A549 (cell line): ENCODE measurements around the gene LRRC3. TPM values are rescaled to one million over a fixed set of nuclear protein-coding genes. Genes with fewer than 3 reads are reported as not detected.

Experiments
- ATAC-seq, 2 experiments: fragments of 200-7000 bp in 1 of 2; fragments of >200 bp in 1 of 2; cut with Nextera tagmentation in 1 of 2; cut with Tn5 transposase in 1 of 2; 3 replicates each; pipeline versions ENCODE4 v1.8.0 to v1.9.1; 2018 to 2020; ENCODE audit warnings: mild to moderate bottlenecking in 1 of 2, moderate library complexity in 1 of 2
- CTCF ChIA-PET: fragments of 300-600 bp; sonication (Branson Sonifier 250); formaldehyde crosslinking; extraction: SDS; loops from one replicate; lab custom pipeline; 2021; ENCODE audit warnings: antibody characterized with exemption, inconsistent platforms; lab: Yijun Ruan, JAX
- POLR2A ChIA-PET: fragments of 350-600 bp; formaldehyde crosslinking; extraction: SDS; loops from one replicate; lab custom pipeline; 2021; ENCODE audit warnings: antibody characterized with exemption, inconsistent platforms; lab: Yijun Ruan, JAX
- DNase-seq, 2 experiments: peaks; one replicate each; pipeline versions ENCODE4 v3.0.0 to v3.0.0-alpha.2; 2011 to 2016; ENCODE audit warnings: low read depth in 1 of 2, low spot score in 1 of 2
- FAIRE-seq: peaks from 2 replicates; lab custom pipeline; 2011; peaks lifted over from hg19 to GRCh38; lab: Jason Lieb, UNC
- H3K27ac ChIP-seq, 2 experiments: fragments of >200 bp; sonication (Bioruptor Twin); formaldehyde crosslinking; 3 replicates each; pipeline ENCODE4 v1.5.1; 2016 to 2017
- H3K4me1 ChIP-seq: fragments of >200 bp; sonication (Bioruptor Twin); formaldehyde crosslinking; 3 replicates; pipeline ENCODE4 v1.6.1; 2016
- H3K4me2 ChIP-seq: fragments of >200 bp; sonication (Bioruptor Twin); formaldehyde crosslinking; 3 replicates; pipeline ENCODE4 v1.6.1; 2016
- H3K4me3 ChIP-seq: fragments of >200 bp; sonication (Bioruptor Twin); formaldehyde crosslinking; 3 replicates; pipeline ENCODE4 v1.5.1; 2016
- H3K9me3 ChIP-seq: fragments of >200 bp; sonication (Bioruptor Twin); formaldehyde crosslinking; 3 replicates; pipeline ENCODE4 v1.6.1; 2016
- BHLHE40 ChIP-seq: IDR thresholded peaks from 2 replicates; pipeline ENCODE4 v1.6.1; 2012; ENCODE audit warnings: low read depth, low read length, inconsistent platforms
- CBX8 ChIP-seq: fragments of 200-600 bp; sonication (generic); IDR thresholded peaks from 2 replicates; pipeline ENCODE4 v1.6.1; 2016
- CEBPB ChIP-seq, 2 experiments: fragments of >200 bp in 1 of 2; sonication (Bioruptor Twin) in 1 of 2; formaldehyde crosslinking in 1 of 2; IDR thresholded peaks; 2 replicates each; pipeline ENCODE4 v1.6.1; 2012 to 2016
- CHD4 ChIP-seq: fragments of 200-600 bp; sonication (generic); IDR thresholded peaks from 2 replicates; pipeline ENCODE4 v1.6.1; 2016; ENCODE audit warnings: antibody characterized with exemption, mild to moderate bottlenecking, borderline replicate concordance
- EHF ChIP-seq: fragments of 250-450 bp; sonication (Bioruptor Pico); IDR thresholded peaks from 2 replicates; pipeline ENCODE4 v1.5.0; 2020; ENCODE audit warnings: mild to moderate bottlenecking
- EP300 ChIP-seq, 2 experiments: fragments of >200 bp; sonication (Bioruptor Twin); formaldehyde crosslinking; IDR thresholded peaks; 2 replicates in 1 of 2; 3 replicates in 1 of 2; pipeline ENCODE4 v1.6.1; 2016 to 2017
- FOSB ChIP-seq: fragments of 250-450 bp; sonication (Bioruptor Pico); IDR thresholded peaks from 2 replicates; pipeline ENCODE4 v1.5.0; 2020; ENCODE audit warnings: mild to moderate bottlenecking, moderate library complexity
- HDAC2 ChIP-seq: fragments of 200-600 bp; sonication (generic); IDR thresholded peaks from 2 replicates; pipeline ENCODE4 v1.6.1; 2016
- HEYL ChIP-seq: fragments of 250-450 bp; sonication (Bioruptor Pico); IDR thresholded peaks from 2 replicates; pipeline ENCODE4 v1.8.0; 2021; ENCODE audit warnings: mild to moderate bottlenecking, moderate library complexity
- HOXB5 ChIP-seq: fragments of 250-450 bp; sonication (Bioruptor Pico); IDR thresholded peaks from 2 replicates; pipeline ENCODE4 v1.5.0; 2020; ENCODE audit warnings: mild to moderate bottlenecking, moderate library complexity
- MAZ ChIP-seq: fragments of 150-350 bp; IDR thresholded peaks from 2 replicates; pipeline ENCODE4 v1.6.1; 2014; ENCODE audit warnings: antibody characterized with exemption, low read depth, low read length, borderline replicate concordance
- PHF8 ChIP-seq: fragments of 200-600 bp; sonication (generic); IDR thresholded peaks from 2 replicates; pipeline ENCODE4 v1.6.1; 2016; ENCODE audit warnings: low read depth, mild to moderate bottlenecking, antibody characterized with exemption, moderate library complexity, borderline replicate concordance
- RAD21 ChIP-seq, 2 experiments: fragments of >200 bp in 1 of 2; sonication (Bioruptor Twin) in 1 of 2; formaldehyde crosslinking in 1 of 2; IDR thresholded peaks in 1 of 2; conservative IDR thresholded peaks in 1 of 2; 2 replicates in 1 of 2; 3 replicates in 1 of 2; pipeline ENCODE4 v1.6.1; 2012 to 2018; ENCODE audit warnings: inconsistent platforms in 1 of 2
- RARB ChIP-seq: fragments of 250-450 bp; sonication (Bioruptor Pico); IDR thresholded peaks from 2 replicates; pipeline ENCODE4 v1.8.0; 2021; ENCODE audit warnings: mild to moderate bottlenecking, moderate library complexity
- RFX5 ChIP-seq: fragments of 450-650 bp; IDR thresholded peaks from 2 replicates; pipeline ENCODE4 v1.7.1; 2014; ENCODE audit warnings: antibody characterized with exemption, mild to moderate bottlenecking, moderate library complexity
- TFCP2L1 ChIP-seq: fragments of 250-450 bp; sonication (Bioruptor Pico); IDR thresholded peaks from 2 replicates; pipeline ENCODE4 v1.5.0; 2021; ENCODE audit warnings: mild to moderate bottlenecking
- ZNF302 ChIP-seq: fragments of 250-450 bp; sonication (Bioruptor Pico); IDR thresholded peaks from 2 replicates; pipeline ENCODE4 v1.9.0; 2021; ENCODE audit warnings: inconsistent platforms, mild to moderate bottlenecking, moderate library complexity
- ZSCAN20 ChIP-seq: fragments of 250-450 bp; sonication (Bioruptor Pico); IDR thresholded peaks from 2 replicates; pipeline ENCODE4 v1.8.0; 2022; ENCODE audit warnings: mild to moderate bottlenecking, moderate library complexity
- WGBS: methylation state at CpG from one replicate; pipeline ENCODE4 v1.1.6; 2017; ENCODE audit errors: missing lambda C conversion rate; 5-methylcytosine and 5-hydroxymethylcytosine counted together
- polyA plus RNA-seq, 4 experiments: library from polyadenylated mRNA; depleted of rRNA in 3 of 4; stranded (reverse); fragments of >200 nt; fragmentation: RNase III in 1 of 4; extraction: RNeasy Plus Mini Kit Qiagen cat#74134 plus additional on column Dnase treatment in 1 of 4; gene quantifications; 2 replicates in 3 of 4; 3 replicates in 1 of 4; pipeline ENCODE4 v1.2.3, GENCODE V29; 2011 to 2017
- TF ChIP-seq, protein P1 (sequence below): fragments of 150-350 bp; IDR thresholded peaks from 2 replicates; pipeline ENCODE4 v1.6.1; 2014; ENCODE audit warnings: low read depth, mild to moderate bottlenecking, low read length
- TF ChIP-seq, protein P2 (sequence below): fragments of 250-450 bp; sonication (Bioruptor Pico); IDR thresholded peaks from 2 replicates; pipeline ENCODE4 v1.5.0; 2020; ENCODE audit warnings: low read depth, mild to moderate bottlenecking, moderate library complexity
- TF ChIP-seq, protein P3 (sequence below): fragments of >200 bp; sonication (Bioruptor Twin); formaldehyde crosslinking; IDR thresholded peaks from 3 replicates; pipeline ENCODE4 v1.5.1; 2016

Gene LRRC3
- polyA plus RNA-seq, 2 of the 4 experiments (the other 2 are of a cell fraction) = 0.59 to 1.1 TPM

- Histone ChIP-seq H3K4me3 (no peak overlapping the region), H3K27ac (no peak overlapping the region; a peak in 1 of 6 replicates), H3K4me1 (no peaks in the 10 kb centered on the region), H3K9me3 (0 out of 3 replicates have a peak, but pooled peaks cover 6% of the 10 kb centered on the region), H3K4me2 (peak overlapping the region; percentile 72; the same call in 2 of the 3 replicates)
- FAIRE-seq = no peak
- POLR2A ChIA-PET = no interaction called here
- CTCF ChIA-PET = no interaction called here
- no peak for TF ChIP-seq CHD4
- TF ChIP-seq ZNF302 (CRISPR knock-in tag) = no peak
- TF ChIP-seq, protein P1, sequence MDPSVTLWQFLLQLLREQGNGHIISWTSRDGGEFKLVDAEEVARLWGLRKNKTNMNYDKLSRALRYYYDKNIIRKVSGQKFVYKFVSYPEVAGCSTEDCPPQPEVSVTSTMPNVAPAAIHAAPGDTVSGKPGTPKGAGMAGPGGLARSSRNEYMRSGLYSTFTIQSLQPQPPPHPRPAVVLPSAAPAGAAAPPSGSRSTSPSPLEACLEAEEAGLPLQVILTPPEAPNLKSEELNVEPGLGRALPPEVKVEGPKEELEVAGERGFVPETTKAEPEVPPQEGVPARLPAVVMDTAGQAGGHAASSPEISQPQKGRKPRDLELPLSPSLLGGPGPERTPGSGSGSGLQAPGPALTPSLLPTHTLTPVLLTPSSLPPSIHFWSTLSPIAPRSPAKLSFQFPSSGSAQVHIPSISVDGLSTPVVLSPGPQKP = no peak
- TF ChIP-seq PHF8 = no peak
- TF ChIP-seq CBX8 = no peak
- TF ChIP-seq MAZ = no peak
- TF ChIP-seq BHLHE40 = no peak
- TF ChIP-seq EHF = no peak
- no peak for TF ChIP-seq CEBPB (IDR thresholded peaks at IDR 0.05)
- no peak for TF ChIP-seq RARB (CRISPR knock-in tag)
- no peak for TF ChIP-seq RFX5
- no peak for TF ChIP-seq FOSB
- no peak for DNase-seq
- ATAC-seq = no peak
- WGBS = 79% methylated on average over 6 of the region's 21 CpGs
These were observed 28.6 kb upstream of the LRRC3 start for GRCh38 chr21:44426663-44427191.

DNA sequence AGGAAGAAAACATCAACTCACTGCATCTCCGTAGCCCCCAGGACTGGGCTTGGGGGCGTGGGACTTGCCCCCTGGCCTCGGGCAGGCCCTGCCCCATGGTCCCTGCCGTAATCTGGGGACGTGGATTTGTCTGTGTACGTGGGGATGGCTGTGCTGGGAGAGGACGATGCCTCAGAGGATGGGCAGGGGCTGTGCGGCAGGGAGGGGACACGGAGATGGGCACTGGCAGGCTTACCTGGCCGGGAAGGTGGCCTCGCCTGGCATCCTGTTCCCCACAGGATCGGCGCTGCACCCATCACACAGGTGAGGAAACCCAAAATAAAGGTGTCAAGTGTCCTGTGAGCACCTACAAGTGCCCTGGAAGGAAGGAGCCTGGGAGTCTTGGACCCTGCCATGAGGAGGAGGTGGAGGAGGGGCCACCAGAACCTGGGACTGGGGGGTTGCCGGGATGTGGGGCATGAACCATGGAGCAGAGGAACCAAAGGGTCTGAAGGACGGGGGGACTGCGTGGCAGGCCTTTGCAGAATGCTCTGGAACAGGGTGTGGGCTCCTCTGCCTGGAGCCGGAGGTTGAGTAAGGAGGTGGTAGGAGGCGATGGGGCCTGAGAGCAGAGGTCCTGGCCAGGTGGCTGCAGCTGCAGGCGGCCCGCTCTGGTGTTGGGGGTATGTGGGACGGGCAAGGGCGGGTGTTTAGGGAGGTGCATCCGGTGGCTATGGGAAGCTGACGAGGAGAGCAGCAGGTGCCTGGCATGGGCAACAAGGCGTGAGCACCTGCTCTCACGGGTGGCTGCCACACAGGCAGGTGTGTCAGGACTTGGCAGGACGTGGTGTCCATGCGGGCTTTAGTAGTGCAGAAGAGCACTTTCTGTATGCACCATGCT lies 27.8 kb upstream of the LRRC3 start:
- ChIA-PET POLR2A (no interaction called here), CTCF (no interaction called here)
- DNase-seq (no peak), FAIRE-seq (no peak), ATAC-seq (no peak)
- no peak for TF ChIP-seq HEYL
- no peak for TF ChIP-seq CHD4
- no peak for TF ChIP-seq TFCP2L1 (CRISPR knock-in tag)
- no peak for TF ChIP-seq EP300 (IDR thresholded peaks at IDR 0.05)
- TF ChIP-seq, protein P2, sequence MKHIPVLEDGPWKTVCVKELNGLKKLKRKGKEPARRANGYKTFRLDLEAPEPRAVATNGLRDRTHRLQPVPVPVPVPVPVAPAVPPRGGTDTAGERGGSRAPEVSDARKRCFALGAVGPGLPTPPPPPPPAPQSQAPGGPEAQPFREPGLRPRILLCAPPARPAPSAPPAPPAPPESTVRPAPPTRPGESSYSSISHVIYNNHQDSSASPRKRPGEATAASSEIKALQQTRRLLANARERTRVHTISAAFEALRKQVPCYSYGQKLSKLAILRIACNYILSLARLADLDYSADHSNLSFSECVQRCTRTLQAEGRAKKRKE = no peak
- no peak for TF ChIP-seq CBX8
- no peak for TF ChIP-seq RAD21 (conservative IDR thresholded peaks at IDR 0.05 in 1 of 2, IDR thresholded peaks at IDR 0.05 in 1 of 2)
- no peak for TF ChIP-seq RARB (CRISPR knock-in tag)
- TF ChIP-seq HOXB5 = no peak
- H3K27ac ChIP-seq = no peak overlapping the region
- H3K4me3 ChIP-seq = no peak overlapping the region
- 0 out of 3 replicates have a peak, but pooled peaks cover 6% of the 10 kb centered on the region for H3K9me3 ChIP-seq
- WGBS = 85% methylated on average over 21 of the region's 28 CpGs
- H3K4me1 ChIP-seq = no peaks in the 10 kb centered on the region
- H3K4me2 ChIP-seq = no peak overlapping the region

- Histone ChIP-seq H3K27ac (no peak overlapping the region), H3K4me2 (no peak overlapping the region), H3K9me3 (0 out of 3 replicates have a peak, but pooled peaks cover 6% of the 10 kb centered on the region), H3K4me1 (no peaks in the 10 kb centered on the region), H3K4me3 (no peak overlapping the region)
- POLR2A ChIA-PET = no interaction called here
- CTCF ChIA-PET = interaction anchor here (1.1 kb wide), 1 partner anchor 59 kb away, joined by 3 read pairs; no protein-coding TSS in a partner anchor
- 11% methylated on average over 2 of the region's 3 CpGs for WGBS
- DNase-seq = peak; percentile 20 to 83
- no peak for TF ChIP-seq HDAC2
- TF ChIP-seq RFX5 = no peak
- TF ChIP-seq, protein P3, sequence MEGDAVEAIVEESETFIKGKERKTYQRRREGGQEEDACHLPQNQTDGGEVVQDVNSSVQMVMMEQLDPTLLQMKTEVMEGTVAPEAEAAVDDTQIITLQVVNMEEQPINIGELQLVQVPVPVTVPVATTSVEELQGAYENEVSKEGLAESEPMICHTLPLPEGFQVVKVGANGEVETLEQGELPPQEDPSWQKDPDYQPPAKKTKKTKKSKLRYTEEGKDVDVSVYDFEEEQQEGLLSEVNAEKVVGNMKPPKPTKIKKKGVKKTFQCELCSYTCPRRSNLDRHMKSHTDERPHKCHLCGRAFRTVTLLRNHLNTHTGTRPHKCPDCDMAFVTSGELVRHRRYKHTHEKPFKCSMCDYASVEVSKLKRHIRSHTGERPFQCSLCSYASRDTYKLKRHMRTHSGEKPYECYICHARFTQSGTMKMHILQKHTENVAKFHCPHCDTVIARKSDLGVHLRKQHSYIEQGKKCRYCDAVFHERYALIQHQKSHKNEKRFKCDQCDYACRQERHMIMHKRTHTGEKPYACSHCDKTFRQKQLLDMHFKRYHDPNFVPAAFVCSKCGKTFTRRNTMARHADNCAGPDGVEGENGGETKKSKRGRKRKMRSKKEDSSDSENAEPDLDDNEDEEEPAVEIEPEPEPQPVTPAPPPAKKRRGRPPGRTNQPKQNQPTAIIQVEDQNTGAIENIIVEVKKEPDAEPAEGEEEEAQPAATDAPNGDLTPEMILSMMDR = no peak
- no peak for TF ChIP-seq RARB (CRISPR knock-in tag)
- TF ChIP-seq CBX8 = no peak
- TF ChIP-seq ZSCAN20 (CRISPR knock-in tag) = no peak
- peak in 1 of 2 experiments; percentile 49; a peak in 2 of 6 replicates for ATAC-seq
- FAIRE-seq = no peak
These were observed 26.9 kb upstream of the LRRC3 start for GRCh38 chr21:44428281-44428960.
